Measurements from ENCODE around the gene APBB2. TPM values are rescaled to one million over a fixed set of nuclear protein-coding genes. Genes with fewer than 3 reads are reported as not detected.
"Not testable (repeated sequence)": the region's sequence is repeated elsewhere in the genome, so short reads cannot be mapped to it uniquely, and the experiment has no call there.

APBB2 gene
- total RNA-seq, 4 donors from 2014 or later: 51.7 to 75.9 (median 71.1) TPM

- no peak overlapping the region for H3K27ac ChIP-seq (replicated peaks in 1 of 4)
- H3K4me3 ChIP-seq: no peak overlapping the region
- no peaks in the 10 kb centered on the region for H3K9me3 ChIP-seq
- DNase-seq (ENCODE audit: extremely low spot score): no peak
- peaks cover 6 to 34% (median 25%) of the 10 kb centered on the region in 4 donors for H3K4me1 ChIP-seq
- TF ChIP-seq EP300 (IDR thresholded peaks at IDR 0.05): no peak
- no peak for TF ChIP-seq POLR2AphosphoS5 (IDR thresholded peaks at IDR 0.05)
- no peak for TF ChIP-seq CTCF (IDR thresholded peaks at IDR 0.05)
- no peak for TF ChIP-seq POLR2A (IDR thresholded peaks at IDR 0.05; ENCODE audit: low read depth)
- intact Hi-C loops (cut with DNase I): no loop called here
- H3K36me3 ChIP-seq: no peaks in the 10 kb centered on the region
- WGBS: 37% methylated on average over 5 of the region's 5 CpGs
- H3K27me3 ChIP-seq: no peaks in the 10 kb centered on the region
These were observed 59.0 kb downstream of the APBB2 start for GRCh38 chr4:41155194-41155830.

GRCh38 chr4:41154814-41155177, 59.5 kb downstream of the APBB2 start:
- Histone ChIP-seq H3K36me3 (no peaks in the 10 kb centered on the region), H3K27me3 (no peaks in the 10 kb centered on the region), H3K9me3 (no peaks in the 10 kb centered on the region), H3K27ac (replicated peaks in 1 of 4) (no peak overlapping the region), H3K4me3 (no peak overlapping the region), H3K4me1 (peaks cover 5 to 30% (median 23%) of the 10 kb centered on the region in 4 donors)
- intact Hi-C loops (cut with DNase I): no loop called here
- 79% methylated on average over 5 of the region's 5 CpGs for WGBS
- no peak for TF ChIP-seq POLR2AphosphoS5 (IDR thresholded peaks at IDR 0.05)
- peak; percentile 34 for DNase-seq (ENCODE audit: extremely low spot score)

- no peak for TF ChIP-seq CTCF (IDR thresholded peaks at IDR 0.05)
- no peak for TF ChIP-seq POLR2A (IDR thresholded peaks at IDR 0.05; ENCODE audit: low read depth)
- TF ChIP-seq EP300 (IDR thresholded peaks at IDR 0.05): no peak
- no peak for TF ChIP-seq POLR2AphosphoS5 (IDR thresholded peaks at IDR 0.05)
- Histone ChIP-seq H3K4me1 (peaks cover 5 to 34% (median 26%) of the 10 kb centered on the region in 4 donors), H3K27ac (replicated peaks in 1 of 4) (no peak overlapping the region), H3K4me3 (no peak overlapping the region), H3K27me3 (no peaks in the 10 kb centered on the region), H3K36me3 (no peaks in the 10 kb centered on the region), H3K9me3 (no peaks in the 10 kb centered on the region)
- intact Hi-C loops (cut with DNase I): no loop called here
- 85% methylated on average over 6 of the region's 6 CpGs for WGBS
- peak; percentile 21 for DNase-seq (ENCODE audit: extremely low spot score)
These were observed 60.1 kb downstream of the APBB2 start for GRCh38 chr4:41154010-41154813.

- WGBS: 83% methylated on average over 2 of the region's 2 CpGs
- TF ChIP-seq POLR2AphosphoS5 (IDR thresholded peaks at IDR 0.05) (no peak), CTCF (IDR thresholded peaks at IDR 0.05) (no peak), EP300 (IDR thresholded peaks at IDR 0.05) (no peak), POLR2A (IDR thresholded peaks at IDR 0.05; ENCODE audit: low read depth) (no peak)
- intact Hi-C loops (cut with DNase I): no loop called here
- H3K27ac ChIP-seq (replicated peaks in 1 of 4): no peak overlapping the region
- no peaks in the 10 kb centered on the region for H3K9me3 ChIP-seq
- no peaks in the 10 kb centered on the region for H3K36me3 ChIP-seq
- peaks cover 15 to 44% (median 33%) of the 10 kb centered on the region in 4 donors for H3K4me1 ChIP-seq
- no peaks in the 10 kb centered on the region for H3K27me3 ChIP-seq
- H3K4me3 ChIP-seq: no peak overlapping the region
- no peak for DNase-seq (ENCODE audit: extremely low spot score)
These were observed 63.9 kb downstream of the APBB2 start for GRCh38 chr4:41150401-41150800.

- intact Hi-C loops (cut with DNase I); H3K36me3 ChIP-seq; H3K27ac ChIP-seq (replicated peaks in 1 of 4); H3K27me3 ChIP-seq; H3K9me3 ChIP-seq; H3K4me3 ChIP-seq; DNase-seq (ENCODE audit: extremely low spot score): not testable (repeated sequence)
- H3K4me1 ChIP-seq: peaks cover 21 to 45% (median 35%) of the 10 kb centered on the region in 4 donors
- 84% methylated on average over 4 of the region's 4 CpGs for WGBS
These were observed 64.8 kb downstream of the APBB2 start for GRCh38 chr4:41149568-41149967.

Measured in esophagus muscularis mucosa (tissue), 4 donors.